SU-DHL-6 (cell line): ENCODE data around the gene ZNF189.

ENCODE experiments used
- H2AFZ ChIP-seq: fragments of 200-600 bp; sonication (generic); 2 replicates; pipeline ENCODE4 v1.6.1; 2014; ENCODE audit warnings: low read depth, mild to moderate bottlenecking, moderate library complexity, mixed read lengths, antibody characterized with exemption, low read length; ENCODE audit not compliant: severe bottlenecking
- H3F3A ChIP-seq: fragments of 200-600 bp; shearing (Covaris generic); 2 replicates; pipeline ENCODE4 v1.6.0; 2016; ENCODE audit warnings: antibody characterized with exemption, mild to moderate bottlenecking; ENCODE audit not compliant: insufficient read depth
- H3K27ac ChIP-seq: fragments of 200-600 bp; sonication (generic); 2 replicates; pipeline ENCODE4 v1.5.1; 2016; ENCODE audit warnings: low read depth, mild to moderate bottlenecking, low read length, moderate library complexity, mixed read lengths
- H3K27me3 ChIP-seq: fragments of 200-600 bp; sonication (generic), shearing (Covaris generic); 2 replicates; pipeline ENCODE4 v1.6.0; 2014; ENCODE audit warnings: mild to moderate bottlenecking, low read length
- H3K36me3 ChIP-seq: fragments of 200-600 bp; sonication (generic); 2 replicates; pipeline ENCODE4 v1.6.1; 2014; ENCODE audit warnings: mild to moderate bottlenecking, low read length, mixed read lengths
- H3K4me2 ChIP-seq: fragments of 300-600, 200-600 bp; shearing (Covaris generic), sonication (generic); 2 replicates; pipeline ENCODE4 v1.6.0; 2014; ENCODE audit warnings: low read length, low read depth, mild to moderate bottlenecking; ENCODE audit not compliant: poor library complexity, severe bottlenecking
- H3K4me3 ChIP-seq: fragments of 200-600 bp; sonication (generic); 2 replicates; pipeline ENCODE4 v1.5.1; 2014; ENCODE audit warnings: antibody characterized with exemption, low read length, mild to moderate bottlenecking, mixed read lengths; ENCODE audit not compliant: insufficient read depth, poor library complexity, severe bottlenecking
- H3K79me2 ChIP-seq: fragments of 200-600 bp; sonication (generic); 2 replicates; pipeline ENCODE4 v1.6.1; 2014; ENCODE audit warnings: mild to moderate bottlenecking, low read length, moderate library complexity; ENCODE audit not compliant: insufficient read depth
- H3K9ac ChIP-seq: fragments of 200-600 bp; sonication (generic); 2 replicates; pipeline ENCODE4 v1.7.0; 2014; ENCODE audit warnings: mild to moderate bottlenecking, low read length
- H3K9me2 ChIP-seq: fragments of 200-600 bp; sonication (generic); replicated peaks from 2 replicates; pipeline ENCODE4 v1.6.1; 2014; ENCODE audit warnings: low read length; ENCODE audit not compliant: insufficient read depth
- H3K9me3 ChIP-seq: fragments of 200-600 bp; sonication (generic); 2 replicates; pipeline ENCODE4 v1.6.1; 2014; ENCODE audit warnings: low read length, mixed read lengths; ENCODE audit not compliant: insufficient read depth
- H4K20me1 ChIP-seq: fragments of 200-600 bp; sonication (generic); 2 replicates; pipeline ENCODE4 v1.6.1; 2014; ENCODE audit warnings: low read depth, mild to moderate bottlenecking, antibody characterized with exemption, low read length, moderate library complexity, mixed read lengths
- EZH2phosphoT487 ChIP-seq: fragments of 200-600 bp; sonication (generic), shearing (Covaris generic); conservative IDR thresholded peaks from 2 replicates; pipeline ENCODE4 v1.6.1; 2018; ENCODE audit warnings: mild to moderate bottlenecking, antibody characterized with exemption, low read length, moderate library complexity, mixed read lengths
- TF ChIP-seq, protein P1 (sequence below): fragments of 200-600 bp; sonication (generic); IDR thresholded peaks from one replicate; pipeline ENCODE4 v1.5.1; 2017; ENCODE audit warnings: antibody characterized with exemption, mild to moderate bottlenecking, low read length, moderate library complexity; ENCODE audit not compliant: insufficient read depth, poor library complexity, severe bottlenecking

ZNF189 gene

GRCh38 chr9:101418518-101419430, 20.1 kb downstream of the ZNF189 start:
- no peaks in the 10 kb centered on the region for H3K9me3 ChIP-seq
- no peaks in the 10 kb centered on the region for H3K9me2 ChIP-seq
- H3K27ac ChIP-seq: no peak overlapping the region
- no peaks in the 10 kb centered on the region for H4K20me1 ChIP-seq
- H2AFZ ChIP-seq: no peak overlapping the region
- no peak overlapping the region for H3K9ac ChIP-seq
- H3K79me2 ChIP-seq: no peaks in the 10 kb centered on the region
- no peak for TF ChIP-seq EZH2phosphoT487
- TF ChIP-seq, protein P1, sequence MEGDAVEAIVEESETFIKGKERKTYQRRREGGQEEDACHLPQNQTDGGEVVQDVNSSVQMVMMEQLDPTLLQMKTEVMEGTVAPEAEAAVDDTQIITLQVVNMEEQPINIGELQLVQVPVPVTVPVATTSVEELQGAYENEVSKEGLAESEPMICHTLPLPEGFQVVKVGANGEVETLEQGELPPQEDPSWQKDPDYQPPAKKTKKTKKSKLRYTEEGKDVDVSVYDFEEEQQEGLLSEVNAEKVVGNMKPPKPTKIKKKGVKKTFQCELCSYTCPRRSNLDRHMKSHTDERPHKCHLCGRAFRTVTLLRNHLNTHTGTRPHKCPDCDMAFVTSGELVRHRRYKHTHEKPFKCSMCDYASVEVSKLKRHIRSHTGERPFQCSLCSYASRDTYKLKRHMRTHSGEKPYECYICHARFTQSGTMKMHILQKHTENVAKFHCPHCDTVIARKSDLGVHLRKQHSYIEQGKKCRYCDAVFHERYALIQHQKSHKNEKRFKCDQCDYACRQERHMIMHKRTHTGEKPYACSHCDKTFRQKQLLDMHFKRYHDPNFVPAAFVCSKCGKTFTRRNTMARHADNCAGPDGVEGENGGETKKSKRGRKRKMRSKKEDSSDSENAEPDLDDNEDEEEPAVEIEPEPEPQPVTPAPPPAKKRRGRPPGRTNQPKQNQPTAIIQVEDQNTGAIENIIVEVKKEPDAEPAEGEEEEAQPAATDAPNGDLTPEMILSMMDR: no peak
- H3K4me2 ChIP-seq: no peak overlapping the region
- no peaks in the 10 kb centered on the region for H3K27me3 ChIP-seq
- no peak overlapping the region for H3K4me3 ChIP-seq
- no peaks in the 10 kb centered on the region for H3K36me3 ChIP-seq
- 0 out of 2 replicates have a peak, but pooled peaks cover 4% of the 10 kb centered on the region for H3F3A ChIP-seq

DNA sequence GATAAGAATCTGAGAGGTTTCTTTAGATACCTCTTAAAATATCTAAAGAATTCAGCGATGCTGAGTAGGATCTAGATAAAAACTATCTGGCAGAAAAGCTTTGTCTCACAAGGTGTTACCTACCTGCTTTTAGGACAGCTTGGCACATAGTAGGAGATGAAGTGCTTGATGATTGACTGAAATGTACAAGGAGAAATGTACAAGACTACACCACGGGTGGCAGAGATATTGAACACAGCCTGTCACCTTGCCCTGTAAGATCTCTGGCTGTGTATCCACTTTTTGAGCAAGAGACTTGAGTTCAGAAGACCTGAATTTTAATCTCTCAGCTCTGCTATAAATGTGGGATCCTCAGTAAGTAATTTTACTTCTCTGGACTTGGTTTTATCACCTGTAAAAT, 21.2 kb downstream of the ZNF189 start:
- TF ChIP-seq, protein P1: no peak
- no peak for TF ChIP-seq EZH2phosphoT487

GRCh38 chr9:101421653-101422065, 23.0 kb downstream of the ZNF189 start:
- Histone ChIP-seq H3K9me2 (no peaks in the 10 kb centered on the region), H3K9ac (no peak overlapping the region), H3K4me2 (no peak overlapping the region), H3K36me3 (no peaks in the 10 kb centered on the region), H2AFZ (no peak overlapping the region), H3K9me3 (no peaks in the 10 kb centered on the region), H3K79me2 (no peaks in the 10 kb centered on the region), H3K4me3 (no peak overlapping the region), H3F3A (no peaks in the 10 kb centered on the region), H4K20me1 (no peaks in the 10 kb centered on the region), H3K27me3 (no peaks in the 10 kb centered on the region), H3K27ac (no peak overlapping the region)
- no peak for TF ChIP-seq EZH2phosphoT487
- TF ChIP-seq, protein P1: no peak

More for the DNA sequence above, 21.2 kb downstream of the ZNF189 start:
- Histone ChIP-seq H3K36me3 (no peaks in the 10 kb centered on the region), H3K9me3 (no peaks in the 10 kb centered on the region), H4K20me1 (no peaks in the 10 kb centered on the region), H3K4me2 (no peak overlapping the region), H2AFZ (no peak overlapping the region), H3K27ac (no peak overlapping the region), H3K27me3 (no peaks in the 10 kb centered on the region), H3F3A (0 out of 2 replicates have a peak, but pooled peaks cover 2% of the 10 kb centered on the region), H3K79me2 (no peaks in the 10 kb centered on the region), H3K4me3 (no peak overlapping the region), H3K9me2 (no peaks in the 10 kb centered on the region), H3K9ac (no peak overlapping the region)
